HepG2 (cell line): ENCODE measurements around the gene MSANTD2. TPM values are rescaled to one million over a fixed set of nuclear protein-coding genes. Genes with fewer than 3 reads are reported as not detected.

Experiments used
- CHD4 ChIP-seq: fragments of 200-600 bp; sonication (generic); IDR thresholded peaks from 2 replicates; pipeline ENCODE4 v1.7.0; 2017; ENCODE audit warnings: mild to moderate bottlenecking, low read length, borderline replicate concordance
- RBFOX2 ChIP-seq: fragments of 200-400 bp; formaldehyde crosslinking; IDR thresholded peaks from 2 replicates; pipeline ENCODE4 v1.6.1; 2017; ENCODE audit warnings: low read depth, mild to moderate bottlenecking, low read length
- XRCC5 ChIP-seq: fragments of 200-400 bp; formaldehyde crosslinking; optimal IDR thresholded peaks from 2 replicates; pipeline ENCODE3; 2017; ENCODE audit warnings: mild to moderate bottlenecking, low read length
- polyA plus RNA-seq, 8 experiments: library from polyadenylated mRNA; depleted of rRNA in 3 of 8; stranded (reverse) in 7 of 8; unstranded in 1 of 8; fragments of >200 nt; fragmentation: Illumina TruSeq in 4 of 8; extraction: Trizol in 4 of 8; gene quantifications; 2 replicates each; pipeline versions ENCODE4 v1.2.1 to v1.2.3, GENCODE V29; 2011 to 2016; ENCODE audit warnings: low read depth in 4 of 8, missing spikeins in 1 of 8, mixed read lengths in 1 of 8; ENCODE audit not compliant: insufficient read depth in 1 of 8
- total RNA-seq, 5 experiments: library from RNA; depleted of rRNA; stranded (reverse); fragments of >200 nt; fragmentation: Illumina TruSeq; extraction: Trizol; gene quantifications; 2 replicates each; pipeline ENCODE4 v1.2.3, GENCODE V29; 2016; ENCODE audit warnings: low read depth in 1 of 5
- TF ChIP-seq, protein P1 (sequence below): sonication (generic); formaldehyde crosslinking; IDR thresholded peaks from 2 replicates; pipeline ENCODE4 v1.4.0; 2020; ENCODE audit warnings: missing genetic modification reagents
- TF ChIP-seq, protein P2 (sequence below): sonication (generic); formaldehyde crosslinking; IDR thresholded peaks from 2 replicates; pipeline ENCODE4 v1.4.0; 2020; ENCODE audit warnings: missing genetic modification reagents
- TF ChIP-seq, protein P3 (sequence below), 2 experiments: sonication (generic) in 1 of 2; formaldehyde crosslinking in 1 of 2; IDR thresholded peaks; 2 replicates each; pipeline versions ENCODE4 v1.4.0 to v1.6.1; 2018 to 2020; ENCODE audit warnings: missing genetic modification reagents in 2 of 2, borderline replicate concordance in 1 of 2, low read depth in 1 of 2, mild to moderate bottlenecking in 1 of 2, missing biosample characterization in 1 of 2
- TF ChIP-seq, protein P4 (sequence below): sonication (generic); formaldehyde crosslinking; IDR thresholded peaks from 2 replicates; pipeline ENCODE4 v1.5.0; 2020; ENCODE audit warnings: mild to moderate bottlenecking, missing genetic modification reagents, borderline replicate concordance
- TF ChIP-seq, protein P5 (sequence below): sonication (generic); formaldehyde crosslinking; IDR thresholded peaks from 2 replicates; pipeline ENCODE4 v1.5.0; 2020; ENCODE audit warnings: mild to moderate bottlenecking, missing genetic modification reagents

Gene MSANTD2
- total and polyA plus RNA-seq, 2 of the 13 experiments (the other 11 are each of a cell fraction or from before 2014, with no cell fraction given), result 8.7 to 10.1 TPM

DNA sequence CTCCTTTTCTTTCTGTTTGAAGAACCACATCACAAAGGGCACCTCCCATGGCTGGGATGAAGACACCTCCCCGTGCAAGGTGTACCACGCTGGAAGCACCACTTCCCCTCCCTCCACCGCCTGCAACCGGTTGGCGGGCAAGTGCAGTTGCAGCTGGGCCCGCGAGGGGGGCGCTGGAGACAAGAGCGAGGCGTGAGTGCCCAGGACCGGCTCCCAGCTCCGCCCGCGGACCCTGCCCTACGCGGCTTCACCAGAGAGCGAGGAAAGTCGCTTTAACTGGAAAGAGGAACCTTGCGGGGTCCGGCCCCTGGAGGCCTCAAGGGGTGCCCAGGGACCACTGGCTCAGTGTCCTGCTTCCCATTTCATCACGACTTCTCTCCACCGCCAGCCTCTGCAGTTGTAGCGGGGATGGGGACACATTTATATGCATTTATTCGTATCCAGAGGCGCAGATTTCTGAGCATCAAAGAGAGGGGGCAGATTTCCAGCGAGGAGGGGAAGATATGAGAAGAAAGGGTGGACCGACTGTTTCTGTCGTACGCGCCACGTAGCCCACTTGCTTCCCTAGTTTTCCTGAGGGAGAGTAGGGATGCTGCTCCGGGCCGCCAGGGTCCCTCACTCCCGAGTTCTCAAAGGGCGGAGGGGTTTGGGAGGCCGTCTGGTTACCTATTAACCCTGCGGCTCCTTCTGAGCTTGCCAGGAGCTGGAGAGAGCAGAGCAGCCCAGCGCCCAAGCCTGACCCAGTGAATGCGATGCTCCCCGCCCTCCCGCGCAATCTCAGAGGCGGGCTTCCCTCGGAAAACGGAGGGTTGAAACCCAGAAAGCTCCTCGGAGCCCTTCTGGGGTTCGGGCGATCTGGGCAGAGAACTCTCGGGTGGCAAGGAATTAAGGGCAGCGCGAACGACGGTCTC lies 41.6 kb downstream of the MSANTD2 start (continued):
- TF ChIP-seq, protein P1, sequence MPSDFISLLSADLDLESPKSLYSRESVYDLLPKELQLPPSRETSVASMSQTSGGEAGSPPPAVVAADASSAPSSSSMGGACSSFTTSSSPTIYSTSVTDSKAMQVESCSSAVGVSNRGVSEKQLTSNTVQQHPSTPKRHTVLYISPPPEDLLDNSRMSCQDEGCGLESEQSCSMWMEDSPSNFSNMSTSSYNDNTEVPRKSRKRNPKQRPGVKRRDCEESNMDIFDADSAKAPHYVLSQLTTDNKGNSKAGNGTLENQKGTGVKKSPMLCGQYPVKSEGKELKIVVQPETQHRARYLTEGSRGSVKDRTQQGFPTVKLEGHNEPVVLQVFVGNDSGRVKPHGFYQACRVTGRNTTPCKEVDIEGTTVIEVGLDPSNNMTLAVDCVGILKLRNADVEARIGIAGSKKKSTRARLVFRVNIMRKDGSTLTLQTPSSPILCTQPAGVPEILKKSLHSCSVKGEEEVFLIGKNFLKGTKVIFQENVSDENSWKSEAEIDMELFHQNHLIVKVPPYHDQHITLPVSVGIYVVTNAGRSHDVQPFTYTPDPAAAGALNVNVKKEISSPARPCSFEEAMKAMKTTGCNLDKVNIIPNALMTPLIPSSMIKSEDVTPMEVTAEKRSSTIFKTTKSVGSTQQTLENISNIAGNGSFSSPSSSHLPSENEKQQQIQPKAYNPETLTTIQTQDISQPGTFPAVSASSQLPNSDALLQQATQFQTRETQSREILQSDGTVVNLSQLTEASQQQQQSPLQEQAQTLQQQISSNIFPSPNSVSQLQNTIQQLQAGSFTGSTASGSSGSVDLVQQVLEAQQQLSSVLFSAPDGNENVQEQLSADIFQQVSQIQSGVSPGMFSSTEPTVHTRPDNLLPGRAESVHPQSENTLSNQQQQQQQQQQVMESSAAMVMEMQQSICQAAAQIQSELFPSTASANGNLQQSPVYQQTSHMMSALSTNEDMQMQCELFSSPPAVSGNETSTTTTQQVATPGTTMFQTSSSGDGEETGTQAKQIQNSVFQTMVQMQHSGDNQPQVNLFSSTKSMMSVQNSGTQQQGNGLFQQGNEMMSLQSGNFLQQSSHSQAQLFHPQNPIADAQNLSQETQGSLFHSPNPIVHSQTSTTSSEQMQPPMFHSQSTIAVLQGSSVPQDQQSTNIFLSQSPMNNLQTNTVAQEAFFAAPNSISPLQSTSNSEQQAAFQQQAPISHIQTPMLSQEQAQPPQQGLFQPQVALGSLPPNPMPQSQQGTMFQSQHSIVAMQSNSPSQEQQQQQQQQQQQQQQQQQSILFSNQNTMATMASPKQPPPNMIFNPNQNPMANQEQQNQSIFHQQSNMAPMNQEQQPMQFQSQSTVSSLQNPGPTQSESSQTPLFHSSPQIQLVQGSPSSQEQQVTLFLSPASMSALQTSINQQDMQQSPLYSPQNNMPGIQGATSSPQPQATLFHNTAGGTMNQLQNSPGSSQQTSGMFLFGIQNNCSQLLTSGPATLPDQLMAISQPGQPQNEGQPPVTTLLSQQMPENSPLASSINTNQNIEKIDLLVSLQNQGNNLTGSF (CRISPR knock-in tag), result no peak
- TF ChIP-seq, protein P2, sequence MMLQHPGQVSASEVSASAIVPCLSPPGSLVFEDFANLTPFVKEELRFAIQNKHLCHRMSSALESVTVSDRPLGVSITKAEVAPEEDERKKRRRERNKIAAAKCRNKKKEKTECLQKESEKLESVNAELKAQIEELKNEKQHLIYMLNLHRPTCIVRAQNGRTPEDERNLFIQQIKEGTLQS (CRISPR knock-in tag), result no peak
- TF ChIP-seq CHD4 (no peak), XRCC5 (peak; percentile 73), RBFOX2 (no peak)
- TF ChIP-seq, protein P3, sequence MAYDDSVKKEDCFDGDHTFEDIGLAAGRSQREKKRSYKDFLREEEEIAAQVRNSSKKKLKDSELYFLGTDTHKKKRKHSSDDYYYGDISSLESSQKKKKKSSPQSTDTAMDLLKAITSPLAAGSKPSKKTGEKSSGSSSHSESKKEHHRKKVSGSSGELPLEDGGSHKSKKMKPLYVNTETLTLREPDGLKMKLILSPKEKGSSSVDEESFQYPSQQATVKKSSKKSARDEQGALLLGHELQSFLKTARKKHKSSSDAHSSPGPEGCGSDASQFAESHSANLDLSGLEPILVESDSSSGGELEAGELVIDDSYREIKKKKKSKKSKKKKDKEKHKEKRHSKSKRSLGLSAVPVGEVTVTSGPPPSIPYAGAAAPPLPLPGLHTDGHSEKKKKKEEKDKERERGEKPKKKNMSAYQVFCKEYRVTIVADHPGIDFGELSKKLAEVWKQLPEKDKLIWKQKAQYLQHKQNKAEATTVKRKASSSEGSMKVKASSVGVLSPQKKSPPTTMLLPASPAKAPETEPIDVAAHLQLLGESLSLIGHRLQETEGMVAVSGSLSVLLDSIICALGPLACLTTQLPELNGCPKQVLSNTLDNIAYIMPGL (CRISPR knock-in tag; IDR thresholded peaks at IDR 0.05; ENCODE audit: borderline replicate concordance in 1 of 2, low read depth in 1 of 2), result peak; percentile 78 to 91; a peak in 3 of 4 replicates
- TF ChIP-seq, protein P4, sequence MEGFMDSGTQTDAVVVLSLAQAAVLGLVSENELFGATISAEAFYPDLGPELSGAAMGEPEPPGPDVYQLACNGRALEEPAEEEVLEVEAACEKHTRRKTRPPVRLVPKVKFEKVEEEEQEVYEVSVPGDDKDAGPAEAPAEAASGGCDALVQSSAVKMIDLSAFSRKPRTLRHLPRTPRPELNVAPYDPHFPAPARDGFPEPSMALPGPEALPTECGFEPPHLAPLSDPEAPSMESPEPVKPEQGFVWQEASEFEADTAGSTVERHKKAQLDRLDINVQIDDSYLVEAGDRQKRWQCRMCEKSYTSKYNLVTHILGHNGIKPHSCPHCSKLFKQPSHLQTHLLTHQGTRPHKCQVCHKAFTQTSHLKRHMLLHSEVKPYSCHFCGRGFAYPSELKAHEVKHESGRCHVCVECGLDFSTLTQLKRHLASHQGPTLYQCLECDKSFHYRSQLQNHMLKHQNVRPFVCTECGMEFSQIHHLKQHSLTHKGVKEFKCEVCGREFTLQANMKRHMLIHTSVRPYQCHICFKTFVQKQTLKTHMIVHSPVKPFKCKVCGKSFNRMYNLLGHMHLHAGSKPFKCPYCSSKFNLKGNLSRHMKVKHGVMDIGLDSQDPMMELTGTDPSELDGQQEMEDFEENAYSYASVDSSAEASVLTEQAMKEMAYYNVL, result no peak
- TF ChIP-seq, protein P5, sequence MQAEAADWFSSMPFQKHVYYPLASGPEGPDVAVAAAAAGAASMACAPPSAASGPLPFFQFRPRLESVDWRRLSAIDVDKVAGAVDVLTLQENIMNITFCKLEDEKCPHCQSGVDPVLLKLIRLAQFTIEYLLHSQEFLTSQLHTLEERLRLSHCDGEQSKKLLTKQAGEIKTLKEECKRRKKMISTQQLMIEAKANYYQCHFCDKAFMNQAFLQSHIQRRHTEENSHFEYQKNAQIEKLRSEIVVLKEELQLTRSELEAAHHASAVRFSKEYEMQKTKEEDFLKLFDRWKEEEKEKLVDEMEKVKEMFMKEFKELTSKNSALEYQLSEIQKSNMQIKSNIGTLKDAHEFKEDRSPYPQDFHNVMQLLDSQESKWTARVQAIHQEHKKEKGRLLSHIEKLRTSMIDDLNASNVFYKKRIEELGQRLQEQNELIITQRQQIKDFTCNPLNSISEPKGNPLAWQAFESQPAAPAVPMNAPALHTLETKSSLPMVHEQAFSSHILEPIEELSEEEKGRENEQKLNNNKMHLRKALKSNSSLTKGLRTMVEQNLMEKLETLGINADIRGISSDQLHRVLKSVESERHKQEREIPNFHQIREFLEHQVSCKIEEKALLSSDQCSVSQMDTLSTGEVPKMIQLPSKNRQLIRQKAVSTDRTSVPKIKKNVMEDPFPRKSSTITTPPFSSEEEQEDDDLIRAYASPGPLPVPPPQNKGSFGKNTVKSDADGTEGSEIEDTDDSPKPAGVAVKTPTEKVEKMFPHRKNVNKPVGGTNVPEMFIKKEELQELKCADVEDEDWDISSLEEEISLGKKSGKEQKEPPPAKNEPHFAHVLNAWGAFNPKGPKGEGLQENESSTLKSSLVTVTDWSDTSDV, result no peak
